ENCODE results near the gene CRYGC. TPM values are rescaled to one million over a fixed set of nuclear protein-coding genes. Genes with fewer than 3 reads are reported as not detected.
A peak's percentile ranks its signal among the peaks of the same experiment; 100 is the strongest.
"Not testable (repeated sequence)": the region's sequence is repeated elsewhere in the genome, so short reads cannot be mapped to it uniquely, and the experiment has no call there.

Gene CRYGC
- total RNA-seq, 2 experiments from 2014 or later = not detected

DNA sequence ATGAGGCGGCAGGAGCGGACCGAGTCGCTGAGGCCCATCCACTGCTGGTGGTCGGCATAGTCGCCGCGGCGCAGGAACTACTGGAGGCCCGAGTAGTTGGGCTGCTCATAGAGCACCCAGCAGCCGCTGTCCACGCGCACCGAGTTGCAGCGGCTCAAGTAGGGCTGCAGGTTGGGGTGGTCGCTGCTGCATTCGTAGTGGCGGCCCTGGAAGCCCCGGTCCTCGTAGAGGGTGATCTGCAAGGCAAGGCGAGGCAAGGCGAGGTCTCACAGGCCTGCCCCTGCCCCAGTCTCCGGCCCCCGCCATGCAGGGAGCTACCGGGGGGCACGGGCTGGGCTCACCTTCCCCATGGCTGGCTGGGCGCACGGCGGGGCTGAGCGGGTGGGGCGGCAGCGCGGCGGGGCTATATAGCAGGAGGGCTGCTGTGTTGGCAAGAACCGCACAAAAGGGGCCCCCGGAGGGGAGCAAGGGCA, 17.3 kb downstream of the CRYGC start:
- DNase-seq; H3K9me3 Mint-ChIP-seq (ENCODE audit: low read depth); ATAC-seq; H3K4me3 Mint-ChIP-seq; H3K27me3 Mint-ChIP-seq; intact Hi-C loops (cut with DNase I, micrococcal nuclease); POLR2A ChIA-PET; H3K27ac Mint-ChIP-seq; H3K4me1 Mint-ChIP-seq; H3K36me3 Mint-ChIP-seq (ENCODE audit: low read depth); CTCF ChIA-PET: not testable (repeated sequence)

DNA sequence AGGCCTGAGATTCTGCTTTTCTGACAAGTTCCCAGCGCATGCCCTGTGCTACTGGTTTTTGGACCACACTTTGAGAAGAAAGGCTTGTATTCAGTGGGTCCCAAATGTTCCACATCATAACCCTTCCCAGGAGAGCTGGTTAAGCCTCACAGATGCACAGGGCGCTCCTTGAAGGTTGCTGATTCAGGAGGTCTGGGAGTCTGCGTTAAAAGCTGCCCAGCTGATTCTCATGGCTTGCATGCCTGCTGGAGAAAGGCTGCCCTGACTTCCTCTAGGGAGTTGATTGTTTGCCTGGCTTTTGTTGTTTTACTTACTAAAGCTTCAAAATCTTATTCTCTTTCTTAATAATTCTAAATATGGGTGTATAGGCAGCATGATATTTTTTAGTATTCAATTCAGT, 26.0 kb downstream of the CRYGC start:
- peaks cover 25% of the 10 kb centered on the region for H3K4me1 Mint-ChIP-seq
- no peak overlapping the region for H3K4me3 Mint-ChIP-seq
- DNase-seq (no peak), ATAC-seq (no peak)
- no peaks in the 10 kb centered on the region for H3K9me3 Mint-ChIP-seq (ENCODE audit: low read depth)
- H3K27ac Mint-ChIP-seq = no peak overlapping the region
- no peaks in the 10 kb centered on the region for H3K36me3 Mint-ChIP-seq (ENCODE audit: low read depth)
- ChIA-PET CTCF (interaction anchor here (1.2 kb wide), 1 partner anchor 72 kb away, joined by 3 read pairs; no protein-coding TSS in a partner anchor), POLR2A (no interaction called here)
- H3K27me3 Mint-ChIP-seq = no peaks in the 10 kb centered on the region
- intact Hi-C loops (cut with DNase I, micrococcal nuclease) = no loop called here

DNA sequence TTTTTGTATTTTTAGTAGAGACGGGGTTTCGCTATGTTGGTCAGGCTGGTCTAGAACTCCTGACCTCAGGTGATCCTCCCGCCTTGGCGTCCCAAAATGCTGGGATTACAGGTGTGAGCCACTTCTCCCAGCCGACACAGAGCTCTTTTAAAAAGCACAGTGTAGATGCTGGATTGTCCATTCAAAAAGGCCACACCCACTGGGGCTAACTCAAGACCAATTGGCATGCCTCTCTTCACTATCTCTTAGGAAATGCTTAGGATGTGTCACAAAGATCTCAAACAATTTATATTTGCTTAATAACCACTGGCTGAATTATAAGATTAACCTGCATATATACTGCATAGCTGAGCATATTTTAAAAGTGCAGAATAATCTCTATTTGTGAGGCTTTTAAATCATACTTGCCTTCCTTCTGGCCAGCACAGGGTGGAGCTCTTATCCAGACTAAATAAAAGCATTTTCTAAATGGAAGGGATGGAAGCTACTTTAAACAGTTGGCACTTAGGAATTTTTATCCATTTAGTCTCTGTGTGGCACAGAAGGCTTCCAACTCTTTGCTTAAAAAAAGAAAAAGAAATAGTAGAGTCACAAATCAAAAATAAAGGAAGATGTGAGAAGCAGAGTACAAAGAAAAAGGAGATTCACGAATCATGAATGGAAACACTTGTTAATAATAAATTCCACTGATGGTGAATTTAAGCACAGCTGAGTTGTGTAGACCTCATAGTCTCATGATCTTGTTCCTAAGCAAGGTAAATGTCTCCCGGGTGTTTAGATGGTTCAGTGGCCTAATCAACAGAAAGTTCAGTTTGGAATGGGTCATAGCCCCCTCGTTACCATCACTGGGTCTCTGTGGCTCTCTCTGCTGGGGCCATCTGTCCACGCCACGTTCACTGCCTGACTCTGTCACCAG, 27.7 kb downstream of the CRYGC start:
- no peaks in the 10 kb centered on the region for H3K27me3 Mint-ChIP-seq
- intact Hi-C loops (cut with DNase I, micrococcal nuclease) = loop anchor here (2.0 kb wide), 1 partner anchor 153 kb away; the partner anchor contains the start of gene IDH1 (in 2 of the 2)
- CTCF ChIA-PET = interaction anchor here (0.6 to 1.4 kb wide), 2 partner anchors 9 to 777 kb away, joined by 4 read pairs; no protein-coding TSS in a partner anchor
- H3K4me3 Mint-ChIP-seq = no peak overlapping the region
- ATAC-seq (peak; percentile 35), DNase-seq (no peak)
- no peaks in the 10 kb centered on the region for H3K9me3 Mint-ChIP-seq (ENCODE audit: low read depth)
- POLR2A ChIA-PET = interaction anchor here (0.7 kb wide), 1 partner anchor 18 kb away, joined by 5 read pairs; no protein-coding TSS in a partner anchor
- H3K36me3 Mint-ChIP-seq (ENCODE audit: low read depth) = no peaks in the 10 kb centered on the region
- H3K4me1 Mint-ChIP-seq = peaks cover 25% of the 10 kb centered on the region
- H3K27ac Mint-ChIP-seq = no peak overlapping the region

DNA sequence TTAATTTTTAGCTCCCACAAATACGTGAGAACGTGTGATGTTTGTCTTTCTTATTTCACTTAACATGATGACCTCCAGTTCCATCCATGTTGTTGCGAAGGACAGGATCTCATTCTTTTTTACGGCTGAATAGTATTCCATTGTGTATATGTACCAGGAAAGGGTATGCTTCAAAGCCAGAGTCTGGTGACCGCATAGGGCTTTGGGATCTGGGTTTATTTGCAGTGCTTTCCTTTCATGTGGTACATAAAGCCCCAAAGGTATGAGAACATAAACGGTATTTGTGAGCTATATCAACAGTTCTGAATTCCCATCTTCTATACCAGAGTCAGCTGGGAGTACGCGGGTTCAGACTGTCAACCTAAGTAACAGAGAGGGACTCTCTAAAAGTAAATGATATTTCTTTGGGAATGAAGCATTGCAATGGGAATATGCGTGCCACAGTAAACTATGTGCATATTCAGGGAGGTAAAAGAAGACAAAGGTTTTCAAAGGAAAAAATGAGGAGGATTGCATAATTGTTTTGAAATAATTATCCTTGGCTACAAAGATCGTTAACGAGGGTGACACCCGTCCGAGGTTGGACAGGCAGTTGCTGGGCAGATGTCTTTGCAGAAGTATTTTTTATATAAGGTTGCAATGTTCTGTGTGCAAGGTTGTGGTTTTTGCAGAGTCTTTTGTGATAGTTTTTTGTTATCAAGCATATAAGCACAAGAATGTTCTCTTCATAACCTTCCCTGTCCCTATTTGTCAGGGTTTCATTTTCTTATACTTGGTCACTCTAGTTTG, 29.8 kb downstream of the CRYGC start:
- H3K4me1 Mint-ChIP-seq = peaks cover 25% of the 10 kb centered on the region
- POLR2A ChIA-PET = no interaction called here
- CTCF ChIA-PET = no interaction called here

DNA sequence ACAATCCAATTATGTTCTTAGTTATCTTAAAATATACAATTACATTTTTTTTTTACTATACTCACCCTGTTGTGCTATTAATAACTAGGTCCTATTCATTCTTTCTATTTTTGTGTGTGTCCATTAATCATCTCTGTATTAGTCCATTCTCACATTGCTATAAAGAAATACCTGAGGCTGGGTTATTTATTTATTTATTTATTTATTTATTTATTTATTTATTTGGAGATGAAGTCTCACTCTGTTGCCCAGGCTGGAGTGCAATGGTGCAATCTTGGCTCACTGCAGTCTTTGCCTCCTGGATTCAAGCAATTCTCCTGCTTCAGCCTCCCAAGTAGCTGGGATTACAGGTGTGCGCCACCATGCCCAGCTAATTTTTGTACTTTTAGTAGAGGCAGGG, 30.9 kb downstream of the CRYGC start:
- CTCF ChIA-PET = interaction anchor here (0.6 kb wide), 2 partner anchors 124 to 319 kb away, joined by 3 to 4 read pairs; no protein-coding TSS in a partner anchor
- H3K9me3 Mint-ChIP-seq (ENCODE audit: low read depth); DNase-seq; POLR2A ChIA-PET; H3K4me3 Mint-ChIP-seq; ATAC-seq; intact Hi-C loops (cut with DNase I, micrococcal nuclease); H3K27me3 Mint-ChIP-seq; H3K36me3 Mint-ChIP-seq (ENCODE audit: low read depth); H3K27ac Mint-ChIP-seq: not testable (repeated sequence)
- peaks cover 25% of the 10 kb centered on the region for H3K4me1 Mint-ChIP-seq

More for the DNA sequence above, 29.8 kb downstream of the CRYGC start:
- no peaks in the 10 kb centered on the region for H3K36me3 Mint-ChIP-seq (ENCODE audit: low read depth)
- no peaks in the 10 kb centered on the region for H3K27me3 Mint-ChIP-seq
- intact Hi-C loops (cut with DNase I, micrococcal nuclease) = loop anchor here (2.0 kb wide), 1 partner anchor 155 kb away; the partner anchor contains the start of gene IDH1 (in 2 of the 2)
- ATAC-seq (peak; percentile 44), DNase-seq (no peak)
- no peaks in the 10 kb centered on the region for H3K9me3 Mint-ChIP-seq (ENCODE audit: low read depth)
- no peak overlapping the region for H3K27ac Mint-ChIP-seq
- peak overlapping the region; percentile 24 for H3K4me3 Mint-ChIP-seq

DNA sequence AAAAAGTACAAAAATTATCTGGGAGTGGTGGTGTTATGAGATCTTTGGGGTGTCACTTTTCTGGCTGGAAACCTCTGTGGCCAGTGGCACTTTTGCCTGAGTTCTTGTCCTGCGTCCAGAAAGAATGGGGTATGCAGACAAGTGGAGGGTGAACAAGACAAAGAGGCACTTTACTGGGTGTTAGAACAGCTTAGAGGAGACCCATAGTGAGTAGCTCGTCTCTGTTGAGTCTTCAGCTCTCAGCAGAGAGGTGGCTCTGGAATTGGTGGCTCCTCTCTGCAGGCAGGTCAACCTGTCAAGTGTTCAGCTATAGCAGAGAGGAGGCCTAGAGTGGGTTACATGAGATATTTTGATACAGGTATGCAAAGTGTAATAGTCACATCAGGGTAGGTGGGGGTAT, 31.4 kb downstream of the CRYGC start:
- no peak overlapping the region for H3K4me3 Mint-ChIP-seq
- DNase-seq = no peak

DNA sequence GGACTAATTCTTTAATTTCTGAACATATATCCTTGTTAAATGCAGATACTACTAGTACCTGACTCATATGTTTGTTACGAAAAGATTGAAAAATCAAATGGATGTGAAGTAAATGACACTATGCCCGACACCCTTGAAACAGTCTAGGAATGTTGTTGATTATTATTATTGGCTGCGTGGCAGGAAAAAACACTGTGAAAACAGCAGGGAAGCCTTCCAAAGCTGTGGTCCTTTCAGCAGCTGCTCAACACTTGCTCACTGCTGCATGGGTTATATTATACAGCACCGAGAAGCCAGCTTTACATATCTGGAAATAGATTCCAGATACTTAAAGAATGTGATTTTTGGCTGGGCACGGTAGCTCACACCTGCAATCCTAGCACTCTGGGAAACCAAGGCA, 31.8 kb downstream of the CRYGC start:
- ChIA-PET POLR2A (no interaction called here), CTCF (interaction anchor here (0.6 kb wide), 1 partner anchor 26 kb away, joined by 3 read pairs; no protein-coding TSS in a partner anchor)
- Mint-ChIP-seq H3K27ac (no peak overlapping the region), H3K9me3 (ENCODE audit: low read depth) (no peaks in the 10 kb centered on the region), H3K36me3 (ENCODE audit: low read depth) (no peaks in the 10 kb centered on the region), H3K4me3 (no peak overlapping the region), H3K27me3 (no peaks in the 10 kb centered on the region), H3K4me1 (peaks cover 25% of the 10 kb centered on the region)
- DNase-seq (no peak), ATAC-seq (no peak)
- intact Hi-C loops (cut with DNase I, micrococcal nuclease) = no loop called here

More for the DNA sequence above, 31.4 kb downstream of the CRYGC start:
- Mint-ChIP-seq H3K4me1 (peaks cover 25% of the 10 kb centered on the region), H3K36me3 (ENCODE audit: low read depth) (no peaks in the 10 kb centered on the region), H3K27me3 (no peaks in the 10 kb centered on the region), H3K9me3 (ENCODE audit: low read depth) (no peaks in the 10 kb centered on the region), H3K27ac (no peak overlapping the region)
- ATAC-seq = no peak
- ChIA-PET POLR2A (no interaction called here), CTCF (interaction anchor here (0.6 kb wide), 1 partner anchor 123 kb away, joined by 3 read pairs; no protein-coding TSS in a partner anchor)
- intact Hi-C loops (cut with DNase I, micrococcal nuclease) = no loop called here

DNA sequence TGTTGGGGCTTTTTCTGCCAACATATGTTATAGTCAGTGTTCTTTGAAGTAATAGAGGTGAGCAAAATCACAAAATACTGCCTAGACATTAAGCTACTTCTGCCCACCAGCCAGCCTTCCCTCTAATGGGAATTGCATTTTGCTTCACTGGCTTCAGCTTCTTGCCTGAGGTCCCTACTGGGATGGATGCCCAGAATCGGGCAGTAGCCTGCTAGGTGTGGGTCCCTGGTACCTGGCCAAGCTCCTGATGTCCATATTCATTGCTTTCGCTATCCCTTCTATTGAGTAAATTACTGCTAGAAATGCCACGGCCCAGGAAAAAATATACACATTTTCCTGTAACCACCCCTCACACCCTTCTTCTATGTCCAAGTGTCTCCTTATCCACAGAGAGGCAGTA, 32.3 kb downstream of the CRYGC start:
- ATAC-seq = no peak
- no peaks in the 10 kb centered on the region for H3K27me3 Mint-ChIP-seq
- POLR2A ChIA-PET = no interaction called here
- H3K36me3 Mint-ChIP-seq (ENCODE audit: low read depth) = no peaks in the 10 kb centered on the region
- no peaks in the 10 kb centered on the region for H3K9me3 Mint-ChIP-seq (ENCODE audit: low read depth)
- H3K4me3 Mint-ChIP-seq = no peak overlapping the region
- no peak for DNase-seq
- H3K4me1 Mint-ChIP-seq = peaks cover 24% of the 10 kb centered on the region
- CTCF ChIA-PET = interaction anchor here (0.6 kb wide), 1 partner anchor 25 kb away, joined by 3 read pairs; no protein-coding TSS in a partner anchor
- intact Hi-C loops (cut with DNase I, micrococcal nuclease) = no loop called here
- H3K27ac Mint-ChIP-seq = no peak overlapping the region

DNA sequence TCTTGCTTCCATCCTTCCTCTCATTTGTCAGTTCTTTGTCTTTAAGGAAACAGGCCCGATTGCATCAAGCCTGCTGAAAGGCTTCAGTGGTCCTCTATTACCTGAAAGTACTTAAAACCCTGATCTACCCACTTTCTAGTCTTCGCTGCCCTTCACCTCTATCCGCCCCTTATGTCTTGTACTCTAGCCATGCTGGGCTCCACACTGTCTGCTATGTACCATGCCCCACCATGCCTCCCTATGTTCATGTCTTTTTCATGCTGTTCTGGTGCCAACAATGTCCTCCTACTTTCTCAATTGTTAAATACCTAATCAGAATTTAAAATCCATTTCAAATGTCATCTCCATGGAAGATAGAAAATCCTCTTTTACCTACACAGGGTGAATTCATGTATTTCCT, 33.5 kb downstream of the CRYGC start:
- H3K4me1 Mint-ChIP-seq = peaks cover 13% of the 10 kb centered on the region
- H3K36me3 Mint-ChIP-seq (ENCODE audit: low read depth) = no peaks in the 10 kb centered on the region
- DNase-seq = no peak
- no peak overlapping the region for H3K27ac Mint-ChIP-seq
- CTCF ChIA-PET = no interaction called here
- H3K9me3 Mint-ChIP-seq (ENCODE audit: low read depth) = no peaks in the 10 kb centered on the region
- no peak overlapping the region for H3K4me3 Mint-ChIP-seq
- no peak for ATAC-seq
- no peaks in the 10 kb centered on the region for H3K27me3 Mint-ChIP-seq
- POLR2A ChIA-PET = no interaction called here
- intact Hi-C loops (cut with DNase I, micrococcal nuclease) = no loop called here

DNA sequence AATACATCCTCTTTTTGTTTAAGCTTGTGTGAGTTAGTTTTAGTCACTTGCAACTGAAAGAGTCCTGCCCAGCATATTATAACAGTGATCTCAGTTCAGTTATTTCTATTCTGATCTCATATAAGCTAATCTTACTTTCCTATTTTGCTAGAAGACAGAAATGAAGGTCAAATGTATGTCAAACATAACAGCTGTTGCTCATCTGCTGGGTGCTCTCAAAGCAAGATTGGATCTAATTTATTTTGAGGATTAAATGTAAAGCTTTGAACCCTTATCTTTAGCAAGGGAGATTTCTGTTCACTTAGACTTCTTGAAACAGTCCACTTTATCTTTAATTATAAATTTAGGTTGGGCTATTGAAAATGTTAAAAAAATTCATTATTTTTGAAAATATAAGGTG, 36.5 kb downstream of the CRYGC start:
- intact Hi-C loops (cut with DNase I, micrococcal nuclease) = no loop called here
- Mint-ChIP-seq H3K9me3 (ENCODE audit: low read depth) (peaks cover 4% of the 10 kb centered on the region), H3K27ac (no peak overlapping the region), H3K36me3 (ENCODE audit: low read depth) (no peaks in the 10 kb centered on the region), H3K4me3 (no peak overlapping the region), H3K4me1 (no peaks in the 10 kb centered on the region), H3K27me3 (no peaks in the 10 kb centered on the region)
- ChIA-PET CTCF (interaction anchor here (0.6 to 1.1 kb wide), 4 partner anchors 8 to 764 kb away, joined by 3 to 4 read pairs (median 4); no protein-coding TSS in a partner anchor), POLR2A (no interaction called here)
- ATAC-seq (no peak), DNase-seq (no peak)

DNA sequence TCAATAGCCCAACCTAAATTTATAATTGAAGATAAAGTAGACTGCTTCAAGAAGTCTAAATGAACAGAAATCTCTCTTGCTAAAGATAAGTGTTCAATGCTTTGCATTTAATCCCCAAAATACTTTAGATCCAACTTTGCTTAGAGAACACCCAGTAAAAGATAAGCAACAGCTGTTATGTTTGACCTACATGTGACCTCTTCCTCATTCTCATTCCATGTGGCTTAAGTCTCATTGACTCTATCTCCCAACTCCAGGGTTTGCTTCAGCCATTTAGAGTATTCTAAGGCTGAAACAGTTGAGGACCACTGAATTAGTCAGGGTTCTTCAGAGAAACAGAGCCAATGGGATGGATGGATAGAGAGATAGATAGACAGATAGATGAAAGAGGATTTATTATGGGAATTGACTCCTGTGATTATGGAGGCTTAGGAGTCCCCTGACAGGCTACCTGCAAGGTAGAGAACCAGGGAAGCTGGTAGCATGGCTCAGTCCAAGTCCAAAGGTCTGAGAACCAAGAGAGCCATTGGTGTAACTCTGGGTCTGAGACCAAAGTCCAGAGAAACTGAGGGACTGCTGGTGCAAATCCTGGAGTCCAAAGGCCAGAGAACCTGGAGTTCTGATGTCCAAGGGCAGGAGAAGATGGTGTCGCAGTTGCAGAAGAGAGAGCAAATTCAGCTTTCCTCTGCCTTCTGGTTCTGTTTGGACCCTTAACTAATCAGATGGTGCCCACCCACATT, 37.4 kb downstream of the CRYGC start:
- ATAC-seq (no peak), DNase-seq (no peak)
- POLR2A ChIA-PET = no interaction called here
- CTCF ChIA-PET = interaction anchor here (0.6 to 1.1 kb wide), 5 partner anchors 9 to 763 kb away, joined by 3 to 4 read pairs (median 3); no protein-coding TSS in a partner anchor
- Mint-ChIP-seq H3K27me3 (no peaks in the 10 kb centered on the region), H3K4me1 (no peaks in the 10 kb centered on the region), H3K4me3 (no peak overlapping the region), H3K27ac (peak overlapping the region; percentile 35), H3K36me3 (ENCODE audit: low read depth) (no peaks in the 10 kb centered on the region), H3K9me3 (ENCODE audit: low read depth) (peaks cover 4% of the 10 kb centered on the region)
- intact Hi-C loops (cut with DNase I, micrococcal nuclease) = no loop called here
